ENCODE measurements around the gene ULK3. TPM values are rescaled to one million over a fixed set of nuclear protein-coding genes. Genes with fewer than 3 reads are reported as not detected.
A peak's percentile ranks its signal among the peaks of the same experiment; 100 is the strongest.
"Not testable (repeated sequence)": the region's sequence is repeated elsewhere in the genome, so short reads cannot be mapped to it uniquely, and the experiment has no call there.

The ULK3 gene
- total RNA-seq, result 10 to 100 TPM; 39.1 to 74.7 TPM

- H3K9me3 Mint-ChIP-seq, result no peaks in the 10 kb centered on the region
- peak within 1 kb of the TSS; percentile 91 for H3K4me3 Mint-ChIP-seq
- ATAC-seq (peak; percentile 94 to 96), DNase-seq (ENCODE audit: low spot score) (peak; percentile 95)
- H3K4me1 Mint-ChIP-seq (ENCODE audit: low read depth in 2 of 2), result peaks cover 39 to 43% of the 10 kb centered on the region in 2 donors
- H3K27me3 Mint-ChIP-seq, result no peaks in the 10 kb centered on the region
- peaks cover 4% of the 10 kb centered on the region for H3K36me3 Mint-ChIP-seq
- H3K27ac Mint-ChIP-seq, result peak within 1 kb of the TSS; percentile 82 to 95
Observed at GRCh38 chr15:74842581-74843444, at the start of gene ULK3. ULK3 (minus strand) TSS chr15:74843156; CDS start chr15:74843105, 51 bp downstream.

- Mint-ChIP-seq H3K9me3 (no peaks in the 10 kb centered on the region), H3K4me3 (no peak overlapping the region), H3K27ac (peak overlapping the region in 1 of 2 donors; percentile 56), H3K27me3 (no peaks in the 10 kb centered on the region), H3K4me1 (ENCODE audit: low read depth in 2 of 2) (peaks cover 24 to 32% of the 10 kb centered on the region in 2 donors), H3K36me3 (peaks cover 4% of the 10 kb centered on the region)
- ATAC-seq (no peak), DNase-seq (ENCODE audit: low spot score) (no peak)
Observed at GRCh38 chr15:74892313-74892712, 49.4 kb upstream of the ULK3 start.

GRCh38 chr15:74891469-74891868 lies 48.5 kb upstream of the ULK3 start:
- Mint-ChIP-seq H3K4me3 (peak overlapping the region; percentile 21), H3K4me1 (ENCODE audit: low read depth in 2 of 2) (peaks cover 24 to 32% of the 10 kb centered on the region in 2 donors), H3K27ac (peak overlapping the region; percentile 12 to 56), H3K9me3 (no peaks in the 10 kb centered on the region), H3K36me3 (peaks cover 4% of the 10 kb centered on the region), H3K27me3 (no peaks in the 10 kb centered on the region)
- DNase-seq (ENCODE audit: low spot score) (no peak), ATAC-seq (no peak)

- Mint-ChIP-seq H3K27ac (peak overlapping the region; percentile 85 to 90), H3K4me1 (ENCODE audit: low read depth in 2 of 2) (peaks cover 24 to 32% of the 10 kb centered on the region in 2 donors), H3K36me3 (peaks cover 4% of the 10 kb centered on the region), H3K27me3 (no peaks in the 10 kb centered on the region), H3K9me3 (no peaks in the 10 kb centered on the region), H3K4me3 (peak overlapping the region; percentile 97)
- no peak for ATAC-seq
- DNase-seq (ENCODE audit: low spot score), result no peak
Observed at GRCh38 chr15:74890665-74890960, 47.7 kb upstream of the ULK3 start.

GRCh38 chr15:74889883-74890664 lies 47.1 kb upstream of the ULK3 start, which contains the start of gene MPI:
MPI (plus strand) TSS chr15:74890042; CDS start chr15:74890074, 32 bp downstream.
- ATAC-seq (peak; percentile 99), DNase-seq (ENCODE audit: low spot score) (peak; percentile 89)
- peaks cover 4% of the 10 kb centered on the region for H3K36me3 Mint-ChIP-seq
- no peaks in the 10 kb centered on the region for H3K27me3 Mint-ChIP-seq
- H3K27ac Mint-ChIP-seq, result peak within 1 kb of the TSS; percentile 85 to 90
- H3K9me3 Mint-ChIP-seq, result no peaks in the 10 kb centered on the region
- peak within 1 kb of the TSS; percentile 97 for H3K4me3 Mint-ChIP-seq
- peaks cover 24 to 32% of the 10 kb centered on the region in 2 donors for H3K4me1 Mint-ChIP-seq (ENCODE audit: low read depth in 2 of 2)

- peak; percentile 8 to 15 for ATAC-seq
- peaks cover 24 to 32% of the 10 kb centered on the region in 2 donors for H3K4me1 Mint-ChIP-seq (ENCODE audit: low read depth in 2 of 2)
Observed at GRCh38 chr15:74889390-74889882, 46.5 kb upstream of the ULK3 start.

GRCh38 chr15:74888716-74889115 lies 45.8 kb upstream of the ULK3 start:
- no peaks in the 10 kb centered on the region for H3K27me3 Mint-ChIP-seq
- H3K4me3 Mint-ChIP-seq, result no peak overlapping the region
- H3K27ac Mint-ChIP-seq, result peak overlapping the region in 1 of 2 donors; percentile 85
- H3K36me3 Mint-ChIP-seq, result peaks cover 2% of the 10 kb centered on the region
- H3K4me1 Mint-ChIP-seq (ENCODE audit: low read depth in 2 of 2), result peaks cover 21 to 29% of the 10 kb centered on the region in 2 donors
- ATAC-seq (no peak), DNase-seq (ENCODE audit: low spot score) (no peak)
- H3K9me3 Mint-ChIP-seq, result no peaks in the 10 kb centered on the region

More at GRCh38 chr15:74889390-74889882, 46.5 kb upstream of the ULK3 start:
- Mint-ChIP-seq H3K27me3 (no peaks in the 10 kb centered on the region), H3K36me3 (peaks cover 4% of the 10 kb centered on the region), H3K9me3 (no peaks in the 10 kb centered on the region), H3K27ac (peak overlapping the region; percentile 85 to 90), H3K4me3 (peak overlapping the region; percentile 97)
- no peak for DNase-seq (ENCODE audit: low spot score)

GRCh38 chr15:74887537-74888193 lies 44.7 kb upstream of the ULK3 start:
- H3K9me3 Mint-ChIP-seq; H3K36me3 Mint-ChIP-seq; H3K27ac Mint-ChIP-seq; H3K27me3 Mint-ChIP-seq; ATAC-seq; DNase-seq (ENCODE audit: low spot score); H3K4me3 Mint-ChIP-seq: not testable (repeated sequence)
- H3K4me1 Mint-ChIP-seq (ENCODE audit: low read depth in 2 of 2), result peaks cover 12 to 22% of the 10 kb centered on the region in 2 donors

- Mint-ChIP-seq H3K27me3 (no peaks in the 10 kb centered on the region), H3K27ac (no peak overlapping the region), H3K4me3 (no peak overlapping the region), H3K4me1 (ENCODE audit: low read depth in 2 of 2) (peaks cover 12 to 15% of the 10 kb centered on the region in 2 donors), H3K9me3 (no peaks in the 10 kb centered on the region), H3K36me3 (no peaks in the 10 kb centered on the region)
- no peak for DNase-seq (ENCODE audit: low spot score)
- ATAC-seq, result no peak
Observed at GRCh38 chr15:74885461-74885860, 42.5 kb upstream of the ULK3 start.

- no peak overlapping the region for H3K4me3 Mint-ChIP-seq
- H3K36me3 Mint-ChIP-seq, result no peaks in the 10 kb centered on the region
- H3K4me1 Mint-ChIP-seq (ENCODE audit: low read depth in 2 of 2), result peaks cover 7 to 9% of the 10 kb centered on the region in 2 donors
- DNase-seq (ENCODE audit: low spot score) (no peak), ATAC-seq (no peak)
- H3K9me3 Mint-ChIP-seq, result no peaks in the 10 kb centered on the region
- no peak overlapping the region for H3K27ac Mint-ChIP-seq
- no peaks in the 10 kb centered on the region for H3K27me3 Mint-ChIP-seq
Observed at GRCh38 chr15:74884428-74885223, 41.7 kb upstream of the ULK3 start.

- ATAC-seq (no peak), DNase-seq (ENCODE audit: low spot score) (no peak)
- Mint-ChIP-seq H3K4me3 (no peak overlapping the region), H3K9me3 (no peaks in the 10 kb centered on the region), H3K27me3 (no peaks in the 10 kb centered on the region), H3K27ac (no peak overlapping the region), H3K4me1 (ENCODE audit: low read depth in 2 of 2) (no peaks in the 10 kb centered on the region), H3K36me3 (no peaks in the 10 kb centered on the region)
Observed at GRCh38 chr15:74882528-74882927, 39.6 kb upstream of the ULK3 start.

- DNase-seq (ENCODE audit: low spot score), result no peak
- peaks cover 3 to 5% of the 10 kb centered on the region in 2 donors for H3K4me1 Mint-ChIP-seq (ENCODE audit: low read depth in 2 of 2)
- no peak overlapping the region for H3K27ac Mint-ChIP-seq
- no peak overlapping the region for H3K4me3 Mint-ChIP-seq
- H3K36me3 Mint-ChIP-seq, result no peaks in the 10 kb centered on the region
- no peak for ATAC-seq
- no peaks in the 10 kb centered on the region for H3K9me3 Mint-ChIP-seq
- H3K27me3 Mint-ChIP-seq, result no peaks in the 10 kb centered on the region
Observed at GRCh38 chr15:74878273-74878672, 35.3 kb upstream of the ULK3 start.

Measured in natural killer cell treated with Interleukin-12 subunit alpha and Interleukin-12 subunit beta and Interleukin-15 and Interleukin-18, amount 100 ng/mL, for 72 hours (primary cell).